ENCODE results near the gene CERS1. TPM values are rescaled to one million over a fixed set of nuclear protein-coding genes. Genes with fewer than 3 reads are reported as not detected.

Gene CERS1
- polyA plus RNA-seq, 5 donors = 2.0 to 5.3 (median 3.5) TPM

- DNase-seq = no peak
These were observed 19.1 kb downstream of the CERS1 start for GRCh38 chr19:18876865-18877264.

GRCh38 chr19:18875726-18876125 lies 20.2 kb downstream of the CERS1 start:
- DNase-seq = no peak

GRCh38 chr19:18871543-18871942 lies 24.4 kb downstream of the CERS1 start:
- no peak for DNase-seq

- no peak for DNase-seq
These were observed 25.3 kb downstream of the CERS1 start for GRCh38 chr19:18870531-18871172.

- no peak for DNase-seq
These were observed 26.0 kb downstream of the CERS1 start for GRCh38 chr19:18869781-18870530.

- DNase-seq = no peak
These were observed 26.8 kb downstream of the CERS1 start for GRCh38 chr19:18869023-18869618.

- no peak for DNase-seq
These were observed 27.5 kb downstream of the CERS1 start for GRCh38 chr19:18868380-18869022.

GRCh38 chr19:18867751-18868150 lies 28.2 kb downstream of the CERS1 start:
- no peak for DNase-seq

- no peak for DNase-seq
These were observed 28.8 kb downstream of the CERS1 start for GRCh38 chr19:18867199-18867598.

- DNase-seq = no peak
These were observed 29.2 kb downstream of the CERS1 start for GRCh38 chr19:18866800-18867123.

GRCh38 chr19:18865973-18866799 lies 29.8 kb downstream of the CERS1 start:
- peak in 1 of 2 donors; percentile 45 for DNase-seq

GRCh38 chr19:18865106-18865972 lies 30.6 kb downstream of the CERS1 start:
- DNase-seq = no peak

- no peak for DNase-seq
These were observed 32.1 kb downstream of the CERS1 start for GRCh38 chr19:18863843-18864362.

GRCh38 chr19:18862976-18863842 lies 32.7 kb downstream of the CERS1 start:
- no peak for DNase-seq

- no peak for DNase-seq
These were observed 34.0 kb downstream of the CERS1 start for GRCh38 chr19:18861917-18862316.

- DNase-seq = no peak
These were observed 34.7 kb downstream of the CERS1 start for GRCh38 chr19:18861235-18861634.

GRCh38 chr19:18860725-18861124 lies 35.2 kb downstream of the CERS1 start:
- DNase-seq = no peak

GRCh38 chr19:18860302-18860700 lies 35.7 kb downstream of the CERS1 start:
- no peak for DNase-seq

- DNase-seq = no peak
These were observed 36.2 kb downstream of the CERS1 start for GRCh38 chr19:18859676-18860301.
